ENCODE measurements around the gene RPL39L. TPM values are rescaled to one million over a fixed set of nuclear protein-coding genes. Genes with fewer than 3 reads are reported as not detected.
A peak's percentile ranks its signal among the peaks of the same experiment; 100 is the strongest.

The RPL39L gene
- total and polyA plus RNA-seq, 2 of the 13 experiments (the other 11 are each of a cell fraction or from before 2014, with no cell fraction given): not detected

GRCh38 chr3:187076297-187076696 is 63.0 kb downstream of the RPL39L start:
- H3K27me3 ChIP-seq (ENCODE audit: control insufficient read depth in 1 of 2, insufficient read depth in 2 of 2, low read length in 2 of 2): no peaks in the 10 kb centered on the region
- ChIA-PET CTCF (ENCODE audit: low intra/inter-chr PET ratio, low total read pairs) (no interaction called here), POLR2A (no interaction called here)
- FAIRE-seq (no peak), ATAC-seq (no peak), DNase-seq (ENCODE audit: low spot score) (no peak)
- H3K79me2 ChIP-seq (ENCODE audit: insufficient read depth, low read length): no peaks in the 10 kb centered on the region
- no peak overlapping the region for H3K4me3 ChIP-seq (replicated peaks in 1 of 3; ENCODE audit: insufficient read depth in 1 of 3, low read depth in 2 of 3, low read length in 3 of 3)
- peaks cover 4% of the 10 kb centered on the region for H4K20me1 ChIP-seq (ENCODE audit: insufficient read depth, low read length)
- H3K36me3 ChIP-seq (replicated peaks in 1 of 2; ENCODE audit: control insufficient read depth in 1 of 2, insufficient read depth in 2 of 2, low read length in 2 of 2): peaks cover 40 to 61% of the 10 kb centered on the region in 2 experiments
- no peak overlapping the region for H3K9ac ChIP-seq (ENCODE audit: insufficient read depth, low read depth, low read length)
- TF ChIP-seq ARID2 (CRISPR knock-in tag; IDR thresholded peaks at IDR 0.05; ENCODE audit: borderline replicate concordance) (no peak), HHEX (CRISPR knock-in tag; IDR thresholded peaks at IDR 0.05) (no peak), ZNF432 (CRISPR knock-in tag; IDR thresholded peaks at IDR 0.05; ENCODE audit: borderline replicate concordance) (no peak), MIER2 (CRISPR knock-in tag; IDR thresholded peaks at IDR 0.05) (no peak), CBFB (CRISPR knock-in tag; IDR thresholded peaks at IDR 0.05) (no peak)
- no peak overlapping the region for H3K27ac ChIP-seq (ENCODE audit: extremely low read length, insufficient read depth, low read length)
- WGBS (ENCODE audit: low lambda C conversion rate): 99% methylated on average over 6 of the region's 6 CpGs
- H3K4me1 ChIP-seq (ENCODE audit: insufficient read depth, low read length): peaks cover 40% of the 10 kb centered on the region
- no peak overlapping the region for H3K4me2 ChIP-seq (ENCODE audit: low read depth, low read length)
- BruUV-seq (replicated peaks): TSS peak; percentile 37
- H3K9me3 ChIP-seq (ENCODE audit: low read length): no peaks in the 10 kb centered on the region
- intact Hi-C loops (cut with micrococcal nuclease; ENCODE audit: unreplicated experiment) (no loop called here), in situ Hi-C loops (cut with HindIII; ENCODE audit: extremely low pct_ligation_motif_present, low pct_unique_long_range_greater_than_20kb) (no loop called here)
- H2AFZ ChIP-seq (ENCODE audit: low read length): no peak overlapping the region

DNA sequence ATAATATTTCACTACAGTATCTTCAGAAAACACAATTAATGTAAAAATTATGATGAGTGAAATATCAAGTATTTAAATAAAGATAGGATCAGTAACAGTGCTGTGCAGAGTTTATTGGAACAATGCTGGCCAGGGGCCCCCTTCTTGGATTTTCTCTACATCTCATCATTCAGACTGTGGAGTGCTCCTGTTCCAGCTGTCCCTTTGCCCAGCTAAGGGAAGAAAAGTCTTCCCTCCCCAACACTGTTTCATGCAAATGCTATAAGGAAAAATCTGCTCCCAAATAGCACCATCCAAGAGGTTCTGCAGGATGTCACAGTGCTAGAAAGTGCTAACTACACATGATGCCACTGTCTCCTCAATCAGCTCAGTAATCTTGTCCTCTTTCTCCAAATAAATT is 64.5 kb downstream of the RPL39L start:
- POLR2A ChIA-PET: no interaction called here
- Histone ChIP-seq H3K79me2 (ENCODE audit: insufficient read depth, low read length) (peaks cover 4% of the 10 kb centered on the region), H3K27ac (ENCODE audit: extremely low read length, insufficient read depth, low read length) (no peak overlapping the region), H3K36me3 (replicated peaks in 1 of 2; ENCODE audit: control insufficient read depth in 1 of 2, insufficient read depth in 2 of 2, low read length in 2 of 2) (peaks cover 46 to 72% of the 10 kb centered on the region in 2 experiments), H3K9ac (ENCODE audit: insufficient read depth, low read depth, low read length) (no peak overlapping the region), H3K27me3 (ENCODE audit: control insufficient read depth in 1 of 2, insufficient read depth in 2 of 2, low read length in 2 of 2) (no peaks in the 10 kb centered on the region), H3K4me1 (ENCODE audit: insufficient read depth, low read length) (peaks cover 33% of the 10 kb centered on the region), H3K4me2 (ENCODE audit: low read depth, low read length) (no peak overlapping the region), H3K4me3 (replicated peaks in 1 of 3; ENCODE audit: insufficient read depth in 1 of 3, low read depth in 2 of 3, low read length in 3 of 3) (no peak overlapping the region), H3K9me3 (ENCODE audit: low read length) (no peaks in the 10 kb centered on the region), H2AFZ (ENCODE audit: low read length) (no peak overlapping the region), H4K20me1 (ENCODE audit: insufficient read depth, low read length) (peaks cover 7% of the 10 kb centered on the region)
- ATAC-seq (no peak), FAIRE-seq (no peak), DNase-seq (ENCODE audit: low spot score) (no peak)
- in situ Hi-C loops (cut with HindIII; ENCODE audit: extremely low pct_ligation_motif_present, low pct_unique_long_range_greater_than_20kb) (no loop called here), intact Hi-C loops (cut with micrococcal nuclease; ENCODE audit: unreplicated experiment) (no loop called here)
- no peak for TF ChIP-seq NCOR1 (IDR thresholded peaks at IDR 0.05; ENCODE audit: borderline replicate concordance, low read length)
- no TSS peak for BruUV-seq (replicated peaks)
- CTCF ChIA-PET (ENCODE audit: low intra/inter-chr PET ratio, low total read pairs): no interaction called here

All from HepG2 (cell line).